HepG2 (cell line): ENCODE data around the gene USP1. TPM values are rescaled to one million over a fixed set of nuclear protein-coding genes. Genes with fewer than 3 reads are reported as not detected.
A peak's percentile ranks its signal among the peaks of the same experiment; 100 is the strongest.

Experiments
- ATRX ChIP-seq: sonication (generic); formaldehyde crosslinking; IDR thresholded peaks from 2 replicates; pipeline ENCODE4 v1.4.0; 2020; ENCODE audit warnings: missing genetic modification reagents, borderline replicate concordance
- BHLHE40 ChIP-seq: IDR thresholded peaks from 2 replicates; pipeline ENCODE4 v1.6.1; 2011; ENCODE audit warnings: low read length, improper control_type of control experiment
- CREB1 ChIP-seq, 2 experiments: fragments of 450-650 bp in 1 of 2; IDR thresholded peaks; 2 replicates each; pipeline ENCODE4 v1.6.1; 2016 to 2017; ENCODE audit warnings: control low read depth in 1 of 2, mild to moderate bottlenecking in 1 of 2, missing compliant biosample characterization in 1 of 2, missing genetic modification characterization in 1 of 2
- CTCF ChIP-seq: sonication (generic); formaldehyde crosslinking; IDR thresholded peaks from 2 replicates; pipeline ENCODE4 v1.5.0; 2020; ENCODE audit warnings: mild to moderate bottlenecking, missing genetic modification reagents, moderate library complexity
- FOSL1 ChIP-seq: sonication (generic); formaldehyde crosslinking; IDR thresholded peaks from 2 replicates; pipeline ENCODE4 v1.9.0; 2021; ENCODE audit warnings: missing genetic modification reagents, borderline replicate concordance
- GLI4 ChIP-seq: sonication (generic); formaldehyde crosslinking; IDR thresholded peaks from 2 replicates; pipeline ENCODE4 v1.5.1; 2020; ENCODE audit warnings: missing genetic modification reagents, mild to moderate bottlenecking, moderate library complexity, borderline replicate concordance
- NR2C2 ChIP-seq: sonication (generic); formaldehyde crosslinking; IDR thresholded peaks from 2 replicates; pipeline ENCODE4 v1.4.0; 2020; ENCODE audit warnings: missing genetic modification reagents, mild to moderate bottlenecking, moderate library complexity, borderline replicate concordance
- SIN3B ChIP-seq: fragments of 150-350 bp; IDR thresholded peaks from 2 replicates; pipeline ENCODE4 v1.6.1; 2014; ENCODE audit warnings: low read length
- SUZ12 ChIP-seq: fragments of 150-350 bp; IDR thresholded peaks from 2 replicates; pipeline ENCODE4 v1.6.1; 2014; ENCODE audit warnings: low read depth, low read length
- TCF7L2 ChIP-seq: IDR thresholded peaks from 2 replicates; pipeline ENCODE4 v1.6.1; 2011; ENCODE audit warnings: mild to moderate bottlenecking, low read depth, low read length, moderate library complexity
- ZNF841 ChIP-seq: sonication (generic); formaldehyde crosslinking; IDR thresholded peaks from 2 replicates; pipeline ENCODE4 v1.8.1; 2023; ENCODE audit warnings: missing genetic modification reagents, borderline replicate concordance
- polyA plus RNA-seq, 8 experiments: library from polyadenylated mRNA; depleted of rRNA in 3 of 8; stranded (reverse) in 7 of 8; unstranded in 1 of 8; fragments of >200 nt; fragmentation: Illumina TruSeq in 4 of 8; extraction: Trizol in 4 of 8; gene quantifications; 2 replicates each; pipeline versions ENCODE4 v1.2.1 to v1.2.3, GENCODE V29; 2011 to 2016; ENCODE audit warnings: low read depth in 4 of 8, missing spikeins in 1 of 8, mixed read lengths in 1 of 8; ENCODE audit not compliant: insufficient read depth in 1 of 8
- total RNA-seq, 5 experiments: library from RNA; depleted of rRNA; stranded (reverse); fragments of >200 nt; fragmentation: Illumina TruSeq; extraction: Trizol; gene quantifications; 2 replicates each; pipeline ENCODE4 v1.2.3, GENCODE V29; 2016; ENCODE audit warnings: low read depth in 1 of 5
- TF ChIP-seq, protein P1 (sequence below): sonication (generic); formaldehyde crosslinking; conservative IDR thresholded peaks from 2 replicates; pipeline ENCODE4 v1.4.0; 2020; ENCODE audit warnings: missing genetic modification reagents

USP1 gene
- total and polyA plus RNA-seq, 2 of the 13 experiments (the other 11 are each of a cell fraction or from before 2014, with no cell fraction given), result 9.0 to 64.6 TPM

DNA sequence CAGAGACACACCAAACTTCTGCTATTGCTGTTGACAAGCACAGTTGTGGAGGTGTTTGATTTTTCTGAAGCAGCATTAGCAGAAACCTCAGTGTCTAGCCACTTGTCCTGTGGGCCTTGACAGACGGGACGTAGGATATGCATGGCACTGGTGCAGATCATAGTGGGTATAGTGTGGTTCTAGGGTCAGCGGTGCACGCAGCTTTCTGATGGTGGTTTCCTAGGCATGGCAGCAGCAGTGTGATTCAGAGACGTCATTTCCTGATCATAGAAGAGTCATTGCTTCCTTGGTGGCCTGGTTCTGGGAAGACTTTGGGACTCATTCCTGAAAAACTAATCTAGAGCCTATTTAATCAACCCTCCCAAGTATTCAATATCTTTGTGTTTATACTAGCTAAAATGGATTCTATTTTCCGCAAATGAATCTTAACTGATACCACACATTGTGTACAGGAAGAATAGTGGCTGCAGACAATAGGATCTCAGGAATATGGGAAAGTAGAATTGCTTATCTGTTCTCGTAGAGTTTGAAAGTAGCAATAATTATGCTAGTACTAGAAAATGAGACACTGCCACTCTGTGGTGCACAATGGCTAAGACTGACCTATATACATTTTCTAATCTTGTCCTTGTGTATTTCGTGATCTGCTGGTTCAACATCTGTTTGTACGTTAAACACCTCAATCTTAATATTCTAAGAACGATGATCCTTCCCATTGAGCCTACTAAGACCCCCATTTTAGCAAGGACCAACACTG is 2.8 kb upstream of the USP1 start (continued):
- TF ChIP-seq, protein P1, sequence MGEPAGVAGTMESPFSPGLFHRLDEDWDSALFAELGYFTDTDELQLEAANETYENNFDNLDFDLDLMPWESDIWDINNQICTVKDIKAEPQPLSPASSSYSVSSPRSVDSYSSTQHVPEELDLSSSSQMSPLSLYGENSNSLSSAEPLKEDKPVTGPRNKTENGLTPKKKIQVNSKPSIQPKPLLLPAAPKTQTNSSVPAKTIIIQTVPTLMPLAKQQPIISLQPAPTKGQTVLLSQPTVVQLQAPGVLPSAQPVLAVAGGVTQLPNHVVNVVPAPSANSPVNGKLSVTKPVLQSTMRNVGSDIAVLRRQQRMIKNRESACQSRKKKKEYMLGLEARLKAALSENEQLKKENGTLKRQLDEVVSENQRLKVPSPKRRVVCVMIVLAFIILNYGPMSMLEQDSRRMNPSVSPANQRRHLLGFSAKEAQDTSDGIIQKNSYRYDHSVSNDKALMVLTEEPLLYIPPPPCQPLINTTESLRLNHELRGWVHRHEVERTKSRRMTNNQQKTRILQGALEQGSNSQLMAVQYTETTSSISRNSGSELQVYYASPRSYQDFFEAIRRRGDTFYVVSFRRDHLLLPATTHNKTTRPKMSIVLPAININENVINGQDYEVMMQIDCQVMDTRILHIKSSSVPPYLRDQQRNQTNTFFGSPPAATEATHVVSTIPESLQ (CRISPR knock-in tag), result no peak
- TF ChIP-seq FOSL1 (no peak), ZNF841 (no peak), SUZ12 (no peak), NR2C2 (CRISPR knock-in tag) (no peak), CREB1 (IDR thresholded peaks at IDR 0.05) (no peak), CREB1 (CRISPR knock-in tag; IDR thresholded peaks at IDR 0.05) (0 out of 2 replicates have a peak, but pooled peaks have one; percentile 12), SIN3B (no peak), BHLHE40 (no peak), CTCF (CRISPR knock-in tag) (peak; percentile 37), ATRX (CRISPR knock-in tag) (no peak), GLI4 (CRISPR knock-in tag) (no peak), TCF7L2 (no peak)
